PFSK-1 (cell line): ENCODE data around the gene SAMD4A.

Source experiments
- FOXP2 ChIP-seq: optimal IDR thresholded peaks from 2 replicates; pipeline ENCODE3; 2011; ENCODE audit warnings: borderline replicate concordance, control low read depth, inconsistent platforms; ENCODE audit not compliant: insufficient read depth; ENCODE audit errors: extremely low read length, extremely low read depth
- POLR2AphosphoS5 ChIP-seq: IDR thresholded peaks from 2 replicates; pipeline ENCODE4 v1.6.1; 2012; ENCODE audit warnings: low read depth, mild to moderate bottlenecking, control low read depth, low read length, moderate library complexity
- REST ChIP-seq, 2 experiments: IDR thresholded peaks; 2 replicates each; pipeline versions ENCODE4 v1.6.1 to v1.8.0; 2011 to 2012; ENCODE audit warnings: low read depth in 2 of 2, low read length in 2 of 2, control low read depth in 1 of 2, inconsistent platforms in 1 of 2, mild to moderate bottlenecking in 1 of 2, moderate library complexity in 1 of 2; ENCODE audit not compliant: insufficient read depth in 1 of 2
- SIN3A ChIP-seq: IDR thresholded peaks from 2 replicates; pipeline ENCODE4 v1.6.1; 2012; ENCODE audit warnings: mild to moderate bottlenecking, low read length, moderate library complexity, borderline replicate concordance; ENCODE audit not compliant: insufficient read depth
- TAF1 ChIP-seq: IDR thresholded peaks from 2 replicates; pipeline ENCODE4 v1.6.1; 2012; ENCODE audit warnings: low read length, control low read depth, borderline replicate concordance; ENCODE audit not compliant: insufficient read depth

SAMD4A gene

GRCh38 chr14:54749727-54750126 lies 182.8 kb downstream of the SAMD4A start:
- TF ChIP-seq REST (IDR thresholded peaks at IDR 0.05; ENCODE audit: insufficient read depth in 1 of 2, low read depth in 2 of 2, low read length in 2 of 2) (no peak), TAF1 (no peak), SIN3A (no peak), POLR2AphosphoS5 (no peak), FOXP2 (no peak)

GRCh38 chr14:54754116-54754622 lies 187.2 kb downstream of the SAMD4A start:
- TF ChIP-seq TAF1 (no peak), FOXP2 (no peak), REST (IDR thresholded peaks at IDR 0.05; ENCODE audit: insufficient read depth in 1 of 2, low read depth in 2 of 2, low read length in 2 of 2) (no peak), POLR2AphosphoS5 (no peak), SIN3A (no peak)

- no peak for TF ChIP-seq FOXP2
- no peak for TF ChIP-seq SIN3A
- TF ChIP-seq TAF1, result no peak
- no peak for TF ChIP-seq POLR2AphosphoS5
- no peak for TF ChIP-seq REST (IDR thresholded peaks at IDR 0.05; ENCODE audit: insufficient read depth in 1 of 2, low read depth in 2 of 2, low read length in 2 of 2)
Observed at GRCh38 chr14:54754623-54755386, 187.9 kb downstream of the SAMD4A start.

GRCh38 chr14:54756656-54757392 lies 189.9 kb downstream of the SAMD4A start:
- TF ChIP-seq TAF1 (no peak), POLR2AphosphoS5 (no peak), REST (IDR thresholded peaks at IDR 0.05; ENCODE audit: insufficient read depth in 1 of 2, low read depth in 2 of 2, low read length in 2 of 2) (no peak), SIN3A (no peak), FOXP2 (no peak)
